Natural killer cell (primary cell): ENCODE measurements around the gene CORO7. TPM values are rescaled to one million over a fixed set of nuclear protein-coding genes. Genes with fewer than 3 reads are reported as not detected.

ENCODE experiments used
- ATAC-seq, 3 donors: fragments of 150-1000 bp in 2 of 3; fragments of 200-7000 bp in 1 of 3; cut with Tn5 transposase; 1 replicate in 1 of 3; 2 replicates in 2 of 3; pipeline ENCODE4 v1.10.0; 2021; ENCODE audit warnings: mild to moderate bottlenecking in 2 of 3, moderate library complexity in 2 of 3
- DNase-seq, 2 donors: peaks; one replicate each; pipeline versions ENCODE4 v3.0.0 to v3.0.0-alpha.2; 2013 to 2021; ENCODE audit warnings: mixed read lengths in 1 of 2
- H3K27ac ChIP-seq: one replicate; pipeline ENCODE4 v1.5.1; 2013; ENCODE audit warnings: mild to moderate bottlenecking, low read length
- H3K27me3 ChIP-seq: one replicate; pipeline ENCODE4 v1.6.1; 2013; ENCODE audit warnings: low read length; ENCODE audit not compliant: control insufficient read depth, insufficient read depth
- H3K36me3 ChIP-seq: one replicate; pipeline ENCODE4 v1.6.1; 2013; ENCODE audit warnings: low read length; ENCODE audit not compliant: control insufficient read depth, insufficient read depth
- H3K4me1 ChIP-seq: one replicate; pipeline ENCODE4 v1.6.1; 2013; ENCODE audit warnings: low read length; ENCODE audit not compliant: control insufficient read depth, insufficient read depth
- H3K4me3 ChIP-seq: one replicate; pipeline ENCODE4 v1.5.1; 2013; ENCODE audit warnings: low read length
- H3K9me3 ChIP-seq: one replicate; pipeline ENCODE4 v1.6.1; 2013; ENCODE audit warnings: low read length; ENCODE audit not compliant: control insufficient read depth, insufficient read depth
- H3K27ac Mint-ChIP-seq, 2 donors: one replicate each; pipeline ENCODE4 v1.8.0; 2022; ENCODE audit warnings: mild to moderate bottlenecking in 2 of 2, mixed read lengths in 2 of 2, moderate library complexity in 1 of 2
- H3K27me3 Mint-ChIP-seq, 2 donors: one replicate each; pipeline ENCODE4 v1.8.0; 2022; ENCODE audit warnings: low read depth in 2 of 2, mixed read lengths in 2 of 2
- H3K36me3 Mint-ChIP-seq: one replicate; pipeline ENCODE4 v1.8.0; 2022; ENCODE audit warnings: mixed read lengths
- H3K4me1 Mint-ChIP-seq, 2 donors: one replicate each; pipeline ENCODE4 v1.8.0; 2022; ENCODE audit warnings: mixed read lengths in 2 of 2
- H3K4me3 Mint-ChIP-seq: one replicate; pipeline ENCODE4 v1.8.0; 2022; ENCODE audit warnings: mild to moderate bottlenecking, moderate library complexity, mixed read lengths
- H3K9me3 Mint-ChIP-seq, 2 donors: one replicate each; pipeline ENCODE4 v1.8.0; 2022; ENCODE audit warnings: mixed read lengths in 2 of 2
- CTCF ChIP-seq: fragments of 200-600 bp; IDR thresholded peaks from one replicate; pipeline ENCODE4 v1.8.0; 2022; ENCODE audit warnings: antibody characterized with exemption
- WGBS: methylation state at CpG from one replicate; pipeline ENCODE4 v1.1.7; 2013; ENCODE audit warnings: missing lambda C conversion rate; ENCODE audit not compliant: insufficient coverage; 5-methylcytosine and 5-hydroxymethylcytosine counted together
- intact Hi-C: fragments of 100-400 bp; cut with micrococcal nuclease; formaldehyde crosslinking; loops from one replicate; pipeline ENCODE4 v1.14.2; 2022
- total RNA-seq, 4 donors: library from RNA; stranded (reverse); fragments of 120-200 nt in 1 of 4; gene quantifications; one replicate each; pipeline versions ENCODE4 v1.2.3 to v1.2.4, GENCODE V29; 2013 to 2022

Gene CORO7
- total RNA-seq, 3 donors from 2014 or later (not counting 1 experiment from before 2014, with no cell fraction given): 335 to 425 (median 415) TPM

GRCh38 chr16:4369007-4369733 lies 47.2 kb downstream of the CORO7 start:
- DNase-seq: no peak
- H3K36me3 ChIP-seq: peaks cover 25% of the 10 kb centered on the region
- H3K27ac ChIP-seq: no peak overlapping the region
- Mint-ChIP-seq H3K27me3 (no peaks in the 10 kb centered on the region), H3K36me3 (no peaks in the 10 kb centered on the region), H3K27ac (peak overlapping the region; percentile 18 to 36), H3K4me3 (no peak overlapping the region), H3K9me3 (no peaks in the 10 kb centered on the region), H3K4me1 (peaks cover 0 to 18% of the 10 kb centered on the region in 2 donors)
- H3K4me1 ChIP-seq: peaks cover 41% of the 10 kb centered on the region
- WGBS: 94% methylated on average over 13 of the region's 13 CpGs
- no peak for ATAC-seq
- H3K9me3 ChIP-seq: no peaks in the 10 kb centered on the region
- H3K27me3 ChIP-seq: no peaks in the 10 kb centered on the region
- no peak overlapping the region for H3K4me3 ChIP-seq
- intact Hi-C loops: no loop called here
- no peak for TF ChIP-seq CTCF

- DNase-seq: no peak
- Histone ChIP-seq H3K4me1 (peaks cover 27% of the 10 kb centered on the region), H3K27ac (no peak overlapping the region), H3K9me3 (no peaks in the 10 kb centered on the region), H3K36me3 (peaks cover 34% of the 10 kb centered on the region), H3K27me3 (no peaks in the 10 kb centered on the region), H3K4me3 (no peak overlapping the region)
- H3K36me3 Mint-ChIP-seq: no peaks in the 10 kb centered on the region
- H3K4me3 Mint-ChIP-seq: no peak overlapping the region
- peaks cover 0 to 12% of the 10 kb centered on the region in 2 donors for H3K4me1 Mint-ChIP-seq
- no peaks in the 10 kb centered on the region for H3K27me3 Mint-ChIP-seq
- WGBS: 94% methylated on average over 5 of the region's 5 CpGs
- intact Hi-C loops: no loop called here
- H3K9me3 Mint-ChIP-seq: no peaks in the 10 kb centered on the region
- no peak for TF ChIP-seq CTCF
- peak overlapping the region in 1 of 2 donors; percentile 43 for H3K27ac Mint-ChIP-seq
- no peak for ATAC-seq
Measured at GRCh38 chr16:4367393-4367856, 49.0 kb downstream of the CORO7 start.

GRCh38 chr16:4366016-4366415 lies 50.4 kb downstream of the CORO7 start:
- Mint-ChIP-seq H3K9me3 (no peaks in the 10 kb centered on the region), H3K27me3 (no peaks in the 10 kb centered on the region), H3K4me1 (peaks cover 0 to 8% of the 10 kb centered on the region in 2 donors), H3K4me3 (no peak overlapping the region), H3K27ac (peak overlapping the region; percentile 16 to 67), H3K36me3 (no peaks in the 10 kb centered on the region)
- H3K9me3 ChIP-seq: no peaks in the 10 kb centered on the region
- H3K27ac ChIP-seq: no peak overlapping the region
- DNase-seq (no peak), ATAC-seq (no peak)
- no peak overlapping the region for H3K4me3 ChIP-seq
- TF ChIP-seq CTCF: no peak
- 92% methylated on average over 13 of the region's 13 CpGs for WGBS
- no peaks in the 10 kb centered on the region for H3K27me3 ChIP-seq
- H3K4me1 ChIP-seq: peaks cover 21% of the 10 kb centered on the region
- intact Hi-C loops: no loop called here
- H3K36me3 ChIP-seq: peaks cover 48% of the 10 kb centered on the region

GRCh38 chr16:4365615-4366014 lies 50.8 kb downstream of the CORO7 start:
- Histone ChIP-seq H3K36me3 (peaks cover 52% of the 10 kb centered on the region), H3K27me3 (no peaks in the 10 kb centered on the region), H3K4me1 (peaks cover 18% of the 10 kb centered on the region), H3K4me3 (no peak overlapping the region), H3K9me3 (no peaks in the 10 kb centered on the region), H3K27ac (no peak overlapping the region)
- H3K4me1 Mint-ChIP-seq: peaks cover 0 to 8% of the 10 kb centered on the region in 2 donors
- no peak for ATAC-seq
- no peak overlapping the region for H3K27ac Mint-ChIP-seq
- H3K4me3 Mint-ChIP-seq: no peak overlapping the region
- WGBS: 91% methylated on average over 12 of the region's 12 CpGs
- no peaks in the 10 kb centered on the region for H3K9me3 Mint-ChIP-seq
- no peaks in the 10 kb centered on the region for H3K27me3 Mint-ChIP-seq
- TF ChIP-seq CTCF: no peak
- no peaks in the 10 kb centered on the region for H3K36me3 Mint-ChIP-seq
- DNase-seq: no peak
- intact Hi-C loops: no loop called here
